Neural cell (in vitro differentiated cells): ENCODE data around the gene NCAPH2.

ENCODE experiments used
- CTCF ChIP-seq: fragments of 450-650 bp; IDR thresholded peaks from 2 replicates; pipeline ENCODE4 v1.5.1; 2014; ENCODE audit warnings: antibody characterized with exemption, mild to moderate bottlenecking, moderate library complexity; ENCODE audit not compliant: poor library complexity, severe bottlenecking
- EP300 ChIP-seq: fragments of 450-650 bp; conservative IDR thresholded peaks from 2 replicates; pipeline ENCODE4 v1.6.1; 2014; ENCODE audit warnings: antibody characterized with exemption, mild to moderate bottlenecking, moderate library complexity; ENCODE audit not compliant: poor library complexity, severe bottlenecking
- EZH2 ChIP-seq: fragments of 200-600, 300-800 bp; shearing (Covaris generic), sonication (generic); IDR thresholded peaks from 2 replicates; pipeline ENCODE4 v1.6.1; 2014; ENCODE audit warnings: antibody characterized with exemption, low read length, borderline replicate concordance, mild to moderate bottlenecking; ENCODE audit not compliant: insufficient read depth, poor library complexity, severe bottlenecking
- RAD21 ChIP-seq: fragments of 450-650 bp; conservative IDR thresholded peaks from 2 replicates; pipeline ENCODE4 v1.6.1; 2014; ENCODE audit warnings: antibody characterized with exemption, mild to moderate bottlenecking, moderate library complexity
- TAF1 ChIP-seq: IDR thresholded peaks from 2 replicates; pipeline ENCODE4 v1.6.1; 2012; ENCODE audit warnings: low read depth

DNA sequence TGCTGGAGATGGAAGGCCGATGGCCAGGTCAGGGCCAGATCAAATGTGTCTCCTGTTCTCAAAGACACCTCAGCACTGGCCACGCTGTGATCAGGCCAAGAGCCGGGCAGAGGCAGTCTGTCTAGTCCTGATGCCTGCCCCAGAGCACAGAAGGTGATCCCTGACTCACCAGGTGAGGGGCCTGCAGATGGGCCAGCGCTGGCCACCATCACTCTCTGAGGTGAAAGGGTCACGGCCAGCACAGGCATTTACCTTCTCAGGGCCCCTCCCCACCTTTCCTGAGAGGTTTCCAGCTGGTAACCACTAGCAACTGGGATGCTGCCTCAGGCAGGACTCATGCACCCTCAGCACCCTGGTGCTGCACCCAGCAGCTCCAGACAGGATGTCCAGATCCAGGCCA is 36.1 kb upstream of the NCAPH2 start:
- TF ChIP-seq CTCF (no peak), EP300 (no peak), RAD21 (no peak), EZH2 (no peak), TAF1 (no peak)
